Right cardiac atrium (tissue), 5 donors: ENCODE results near the gene SPIRE1. TPM values are rescaled to one million over a fixed set of nuclear protein-coding genes. Genes with fewer than 3 reads are reported as not detected.

Source experiments
- ATAC-seq, 2 donors: fragments of 200-7000 bp; cut with Tn5 transposase; one replicate each; pipeline versions ENCODE4 v1.8.0 to v1.9.1; 2020; ENCODE audit warnings: moderate library complexity in 2 of 2, mild to moderate bottlenecking in 1 of 2
- DNase-seq, 3 donors: peaks; one replicate each; pipeline ENCODE4 v3.0.0-alpha.2; 2020
- H3K27ac ChIP-seq: one replicate; pipeline ENCODE4 v1.5.1; 2013; ENCODE audit warnings: mild to moderate bottlenecking, low read length, control low read depth, moderate library complexity
- H3K27me3 ChIP-seq: one replicate; pipeline ENCODE4 v1.6.1; 2013; ENCODE audit not compliant: control insufficient read depth, insufficient read depth
- H3K4me1 ChIP-seq: one replicate; pipeline ENCODE4 v1.6.1; 2013; ENCODE audit warnings: low read length; ENCODE audit not compliant: control insufficient read depth, insufficient read depth
- H3K4me3 ChIP-seq: one replicate; pipeline ENCODE4 v1.5.1; 2013; ENCODE audit warnings: low read length, control low read depth
- H3K9me3 ChIP-seq: one replicate; pipeline ENCODE4 v1.6.1; 2013; ENCODE audit warnings: low read length; ENCODE audit not compliant: control insufficient read depth
- WGBS: extraction: QIAGEN DNeasy Blood & Tissue Kit; methylation state at CpG from one replicate; pipeline ENCODE4 v1.1.7; 2013; 5-methylcytosine and 5-hydroxymethylcytosine counted together
- intact Hi-C, 4 donors: fragments of 100-400 bp; cut with DNase I; formaldehyde crosslinking; loops; one replicate each; pipeline versions ENCODE4 v1.11.0 to v1.14.0; 2022 to 2023
- polyA plus RNA-seq: library from polyadenylated mRNA; stranded (reverse); fragments of 200-250 nt; gene quantifications from one replicate; pipeline ENCODE4 v1.2.3, GENCODE V29; 2013
- total RNA-seq, 4 donors: library from RNA; stranded (reverse); fragmentation: NEBNext Ultra II Directional; extraction: Animal tissue kit (Norgen Biotek cat#: 25700); gene quantifications; one replicate each; pipeline ENCODE4 v1.2.1, GENCODE V29; 2021
- donor health status: healthy with polysubstance abuse.
- donor health status: DM: no; HTN: yes; CAD: no.
- donor health status: DM: no; HTN: no; CAD: no.
- donor health status: DM: no; HTN: yes; CAD: no; lungs with severe emphysema.
- donor health status: DM: yes; HTN: yes; CAD: no.

Gene SPIRE1
- total and polyA plus RNA-seq, 5 donors, result 9.5 to 41.9 (median 35.4) TPM

GRCh38 chr18:12462242-12462641 is 195.7 kb downstream of the SPIRE1 start:
- H3K27me3 ChIP-seq, result no peaks in the 10 kb centered on the region
- intact Hi-C loops, result no loop called here
- H3K27ac ChIP-seq, result no peak overlapping the region
- DNase-seq (no peak), ATAC-seq (no peak)
- WGBS, result 94% methylated on average over 2 of the region's 2 CpGs
- H3K9me3 ChIP-seq, result no peaks in the 10 kb centered on the region
- H3K4me1 ChIP-seq, result no peaks in the 10 kb centered on the region
- H3K4me3 ChIP-seq, result no peak overlapping the region

DNA sequence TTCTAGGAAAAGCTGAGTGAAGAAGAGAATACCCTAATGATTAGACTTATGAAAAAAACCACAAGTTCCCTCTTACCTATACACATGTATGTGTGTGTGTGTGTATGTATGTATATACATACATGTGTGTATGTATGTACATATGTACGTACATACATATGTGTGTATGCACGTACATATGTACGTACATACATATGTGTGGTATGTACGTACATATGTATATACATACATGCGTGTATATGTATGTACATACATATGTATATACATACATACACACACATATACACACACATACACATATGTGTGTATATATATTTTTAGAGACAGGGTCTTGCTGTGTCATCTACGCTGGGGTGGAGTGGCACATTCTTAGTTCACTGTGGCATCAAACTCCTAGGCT is 196.6 kb downstream of the SPIRE1 start:
- H3K9me3 ChIP-seq, result no peaks in the 10 kb centered on the region
- no peaks in the 10 kb centered on the region for H3K4me1 ChIP-seq
- H3K4me3 ChIP-seq, result no peak overlapping the region
- intact Hi-C loops, result no loop called here
- H3K27me3 ChIP-seq, result no peaks in the 10 kb centered on the region
- 79% methylated on average over 6 of the region's 6 CpGs for WGBS
- DNase-seq, result no peak
- no peak overlapping the region for H3K27ac ChIP-seq
- ATAC-seq, result no peak

DNA sequence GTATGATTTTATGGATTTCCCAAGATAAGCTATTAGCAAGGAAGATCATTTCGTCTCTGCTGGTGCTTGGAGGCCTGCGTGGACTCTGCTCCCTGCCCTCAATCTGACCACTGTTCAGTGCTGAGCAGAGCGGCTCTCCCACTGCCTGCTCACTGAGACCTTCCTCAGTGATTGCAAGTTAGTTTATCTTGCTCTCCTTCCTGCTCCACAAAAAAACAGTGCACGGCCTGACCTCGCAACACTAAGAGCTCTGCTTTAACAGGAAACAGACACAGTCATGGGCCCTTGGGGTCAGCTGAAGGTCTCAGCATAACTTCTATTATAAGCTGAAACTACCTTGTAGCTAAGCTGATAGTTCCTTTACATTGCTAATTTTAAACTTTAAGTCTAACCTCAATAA is 197.0 kb downstream of the SPIRE1 start:
- DNase-seq (peak; percentile 48 to 68 (median 54)), ATAC-seq (peak; percentile 86 to 97)
- intact Hi-C loops, result no loop called here

GRCh38 chr18:12458771-12459170 is 199.1 kb downstream of the SPIRE1 start:
- ATAC-seq (no peak), DNase-seq (no peak)
- intact Hi-C loops, result no loop called here
- Histone ChIP-seq H3K4me3 (no peak overlapping the region), H3K9me3 (no peaks in the 10 kb centered on the region), H3K4me1 (no peaks in the 10 kb centered on the region), H3K27ac (no peak overlapping the region), H3K27me3 (no peaks in the 10 kb centered on the region)
- WGBS, result 84% methylated on average over 7 of the region's 7 CpGs

More for the DNA sequence above, 197.0 kb downstream of the SPIRE1 start:
- no peaks in the 10 kb centered on the region for H3K27me3 ChIP-seq
- H3K4me3 ChIP-seq, result no peak overlapping the region
- 33% methylated on average over 5 of the region's 5 CpGs for WGBS
- no peaks in the 10 kb centered on the region for H3K9me3 ChIP-seq
- no peaks in the 10 kb centered on the region for H3K4me1 ChIP-seq
- H3K27ac ChIP-seq, result peak overlapping the region; percentile 36

- ATAC-seq (no peak), DNase-seq (no peak)
- Histone ChIP-seq H3K27me3 (no peaks in the 10 kb centered on the region), H3K4me1 (no peaks in the 10 kb centered on the region), H3K27ac (no peak overlapping the region), H3K9me3 (no peaks in the 10 kb centered on the region), H3K4me3 (no peak overlapping the region)
- 97% methylated on average over 3 of the region's 3 CpGs for WGBS
- intact Hi-C loops, result no loop called here
Observed at GRCh38 chr18:12456441-12456840, 201.5 kb downstream of the SPIRE1 start.

DNA sequence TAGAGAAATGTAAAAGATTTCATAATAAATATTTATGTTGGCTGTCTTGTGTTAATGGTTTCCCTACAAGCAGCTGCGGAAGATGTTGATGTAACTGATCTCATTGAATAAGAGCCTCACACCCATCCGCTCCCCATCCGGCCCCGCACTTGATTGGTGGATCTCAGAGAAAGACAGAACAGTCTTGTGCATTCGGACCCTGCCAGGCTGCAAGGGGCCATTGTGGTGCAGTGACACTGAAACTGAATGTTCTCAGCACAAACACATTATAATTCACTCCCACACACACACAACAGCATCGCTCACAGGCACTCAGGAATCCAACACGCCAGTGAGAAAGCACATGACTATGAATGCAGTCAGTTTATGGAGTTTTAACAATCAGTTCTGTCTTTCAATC is 202.4 kb downstream of the SPIRE1 start:
- intact Hi-C loops, result no loop called here
- no peaks in the 10 kb centered on the region for H3K4me1 ChIP-seq
- H3K4me3 ChIP-seq, result no peak overlapping the region
- ATAC-seq (peak; percentile 24 to 66), DNase-seq (no peak)
- no peak overlapping the region for H3K27ac ChIP-seq
- 85% methylated on average over 7 of the region's 7 CpGs for WGBS
- H3K27me3 ChIP-seq, result no peaks in the 10 kb centered on the region
- no peaks in the 10 kb centered on the region for H3K9me3 ChIP-seq

GRCh38 chr18:12452784-12453183 is 205.1 kb downstream of the SPIRE1 start:
- H3K27ac ChIP-seq, result no peak overlapping the region
- H3K9me3 ChIP-seq, result no peaks in the 10 kb centered on the region
- DNase-seq, result no peak
- intact Hi-C loops, result no loop called here
- H3K4me1 ChIP-seq, result no peaks in the 10 kb centered on the region
- no peaks in the 10 kb centered on the region for H3K27me3 ChIP-seq
- no peak overlapping the region for H3K4me3 ChIP-seq
- ATAC-seq, result no peak
- WGBS, result 95% methylated on average over 3 of the region's 3 CpGs

DNA sequence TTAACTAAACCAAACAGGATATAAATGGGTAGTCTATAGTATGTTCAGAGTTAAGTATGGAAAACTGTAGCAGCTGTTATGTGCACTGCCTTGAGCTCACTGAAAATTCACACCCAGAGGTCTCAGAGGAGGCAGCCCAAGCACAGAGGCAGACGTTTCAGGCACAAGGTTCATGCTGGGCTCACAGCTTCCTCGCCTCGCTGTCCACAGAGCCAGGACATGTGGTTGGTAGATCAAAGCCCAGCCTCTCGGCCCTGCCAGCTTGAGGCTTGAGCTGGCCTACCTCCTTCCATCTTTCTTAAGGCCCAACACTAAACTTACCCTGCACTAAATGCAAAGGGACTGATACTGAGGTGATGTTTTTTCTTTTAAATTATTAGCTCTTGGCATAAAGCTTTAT is 206.5 kb downstream of the SPIRE1 start:
- no peak for DNase-seq
- H3K27me3 ChIP-seq, result no peaks in the 10 kb centered on the region
- H3K9me3 ChIP-seq, result no peaks in the 10 kb centered on the region
- ATAC-seq, result no peak
- WGBS, result 65% methylated on average over 4 of the region's 4 CpGs
- intact Hi-C loops, result no loop called here
- H3K4me3 ChIP-seq, result no peak overlapping the region
- no peaks in the 10 kb centered on the region for H3K4me1 ChIP-seq
- H3K27ac ChIP-seq, result no peak overlapping the region

DNA sequence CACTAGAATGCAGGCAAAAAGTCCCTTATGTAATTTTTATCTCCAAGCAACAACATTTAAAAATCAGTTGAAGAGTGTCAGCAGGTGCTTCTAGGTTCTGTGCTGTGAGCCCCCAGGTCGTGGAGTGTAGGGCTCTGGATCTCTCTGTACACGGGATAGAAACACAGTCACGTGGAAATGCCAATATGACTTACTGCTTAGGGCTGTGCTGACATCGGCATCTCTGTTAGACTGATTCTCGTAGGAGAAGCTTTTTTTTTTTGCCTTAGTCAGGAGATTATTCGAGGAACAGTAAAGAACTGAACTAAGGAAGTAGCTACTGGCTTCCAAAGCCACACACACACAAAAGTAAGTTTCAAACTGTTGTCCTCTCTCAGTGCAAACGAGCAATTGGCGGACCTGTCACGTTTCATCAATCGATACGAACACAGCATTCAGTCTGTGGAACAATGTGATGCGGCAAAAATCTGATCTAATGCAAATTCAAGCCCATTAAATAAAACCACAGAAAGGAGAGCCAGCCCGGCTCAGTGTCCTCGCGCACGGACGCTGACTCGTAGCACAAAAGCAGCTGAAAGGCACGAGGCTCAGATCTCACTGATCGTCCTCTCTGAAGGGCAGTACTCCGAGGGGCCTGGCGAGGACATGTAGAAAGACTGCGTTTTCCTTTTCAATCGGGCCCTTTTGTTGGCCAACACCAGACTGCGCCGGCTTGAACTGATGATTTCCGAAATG is 208.7 kb downstream of the SPIRE1 start:
- WGBS, result 91% methylated on average over 27 of the region's 27 CpGs
- no peaks in the 10 kb centered on the region for H3K4me1 ChIP-seq
- ATAC-seq, result peak; percentile 34 to 62
- no peak for DNase-seq
- peaks cover under 1% of the 10 kb centered on the region for H3K9me3 ChIP-seq
- no peaks in the 10 kb centered on the region for H3K27me3 ChIP-seq
- no peak overlapping the region for H3K27ac ChIP-seq
- intact Hi-C loops, result no loop called here
- H3K4me3 ChIP-seq, result no peak overlapping the region

DNA sequence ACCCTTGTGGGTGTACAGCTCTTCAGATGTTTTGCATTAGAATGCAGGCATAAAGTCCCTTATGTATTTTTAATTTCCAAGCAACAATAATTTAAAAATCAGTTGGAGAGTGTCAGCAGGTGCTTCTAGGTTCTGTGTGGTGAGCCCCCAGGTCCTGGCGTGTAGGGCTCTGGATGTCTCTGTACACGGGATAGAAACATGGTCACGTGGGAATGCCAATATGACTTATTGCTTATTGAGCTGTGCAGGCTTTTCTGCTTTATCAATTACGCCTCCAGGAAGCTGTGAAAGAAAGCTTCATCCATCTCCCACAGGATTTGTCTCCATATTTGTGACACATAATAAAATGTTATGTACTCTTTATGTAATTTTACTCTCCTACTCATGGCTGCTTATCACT is 212.4 kb downstream of the SPIRE1 start:
- 98% methylated on average over 4 of the region's 4 CpGs for WGBS
- H3K27ac ChIP-seq, result no peak overlapping the region
- ATAC-seq (no peak), DNase-seq (no peak)
- intact Hi-C loops, result no loop called here
- H3K4me1 ChIP-seq, result no peaks in the 10 kb centered on the region
- H3K4me3 ChIP-seq, result no peak overlapping the region
- H3K27me3 ChIP-seq, result no peaks in the 10 kb centered on the region
- H3K9me3 ChIP-seq, result peaks cover 2% of the 10 kb centered on the region

GRCh38 chr18:12443551-12443950 is 214.4 kb downstream of the SPIRE1 start:
- WGBS, result 90% methylated on average over 3 of the region's 3 CpGs
- intact Hi-C loops, result no loop called here
- H3K27ac ChIP-seq, result no peak overlapping the region
- no peaks in the 10 kb centered on the region for H3K4me1 ChIP-seq
- no peak for DNase-seq
- ATAC-seq, result no peak
- no peak overlapping the region for H3K4me3 ChIP-seq
- no peaks in the 10 kb centered on the region for H3K27me3 ChIP-seq
- H3K9me3 ChIP-seq, result peaks cover 2% of the 10 kb centered on the region

- intact Hi-C loops, result no loop called here
- DNase-seq, result no peak
- no peaks in the 10 kb centered on the region for H3K27me3 ChIP-seq
- ATAC-seq, result no peak
- no peak overlapping the region for H3K27ac ChIP-seq
- no peak overlapping the region for H3K4me3 ChIP-seq
- no peaks in the 10 kb centered on the region for H3K4me1 ChIP-seq
- peaks cover 2% of the 10 kb centered on the region for H3K9me3 ChIP-seq
- 43% methylated on average over 1 of the region's 1 CpG for WGBS
Observed at GRCh38 chr18:12442946-12443345, 215.0 kb downstream of the SPIRE1 start.
